Fibroblast of pulmonary artery (primary cell): ENCODE data around the gene SERP2.

Experiments
- DNase-seq: peaks from one replicate; pipeline ENCODE4 v3.0.0-alpha.2; 2010; ENCODE audit warnings: low read depth
- H3K4me3 ChIP-seq: replicated peaks from 2 replicates; pipeline ENCODE4 v1.5.1; 2011; ENCODE audit warnings: low read depth, mild to moderate bottlenecking, control low read depth, low read length, moderate library complexity
- CTCF ChIP-seq: IDR thresholded peaks from 2 replicates; pipeline ENCODE4 v1.5.1; 2011; ENCODE audit warnings: mild to moderate bottlenecking, control low read depth, low read length, inconsistent platforms; ENCODE audit errors: missing control alignments

The SERP2 gene

GRCh38 chr13:44422755-44423643 lies 49.4 kb downstream of the SERP2 start:
- DNase-seq, result peak; percentile 57
- H3K4me3 ChIP-seq, result no peak overlapping the region
- no peak for TF ChIP-seq CTCF

GRCh38 chr13:44423824-44424223 lies 50.2 kb downstream of the SERP2 start:
- DNase-seq, result no peak
- no peak for TF ChIP-seq CTCF
- H3K4me3 ChIP-seq, result no peak overlapping the region

- no peak for TF ChIP-seq CTCF
- DNase-seq, result no peak
- no peak overlapping the region for H3K4me3 ChIP-seq
Observed at GRCh38 chr13:44425041-44425814, 51.6 kb downstream of the SERP2 start.

GRCh38 chr13:44425815-44426078 lies 52.1 kb downstream of the SERP2 start:
- no peak overlapping the region for H3K4me3 ChIP-seq
- DNase-seq, result no peak
- no peak for TF ChIP-seq CTCF

GRCh38 chr13:44426461-44426860 lies 52.8 kb downstream of the SERP2 start:
- TF ChIP-seq CTCF, result no peak
- DNase-seq, result no peak
- H3K4me3 ChIP-seq, result no peak overlapping the region

GRCh38 chr13:44429311-44429710 lies 55.7 kb downstream of the SERP2 start:
- DNase-seq, result no peak
- H3K4me3 ChIP-seq, result no peak overlapping the region
- no peak for TF ChIP-seq CTCF
